GM10847 (cell line): ENCODE measurements around the gene GALNT1.

ENCODE experiments used
- POLR2A ChIP-seq: IDR thresholded peaks from 2 replicates; pipeline ENCODE4 v1.6.1; 2011; ENCODE audit not compliant: insufficient read length; ENCODE audit errors: extremely low read depth

Gene GALNT1

DNA sequence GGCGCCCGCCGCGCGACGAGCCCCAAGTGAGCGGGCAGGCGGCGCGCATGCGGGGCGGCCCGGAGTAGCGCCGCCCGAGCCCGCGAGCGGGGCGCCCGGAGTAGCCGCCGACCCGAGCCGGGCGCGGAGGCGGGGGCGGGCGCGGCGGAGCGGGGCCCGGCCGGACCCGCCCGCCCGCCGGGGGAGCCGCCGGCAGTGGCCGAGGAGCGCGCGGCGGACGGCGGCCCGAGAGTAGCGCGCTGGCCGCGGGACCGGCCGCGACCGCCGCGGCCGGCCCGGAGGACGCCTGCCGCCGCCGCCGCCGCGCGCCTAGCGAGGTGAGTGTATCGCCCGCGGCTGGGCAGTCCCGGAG lies at the start of gene GALNT1:
GALNT1 (plus strand) TSS at position 195 of the 352 bp plus-strand sequence. CDS start 72,923 bp downstream, outside the sequence.
- no peak for TF ChIP-seq POLR2A

DNA sequence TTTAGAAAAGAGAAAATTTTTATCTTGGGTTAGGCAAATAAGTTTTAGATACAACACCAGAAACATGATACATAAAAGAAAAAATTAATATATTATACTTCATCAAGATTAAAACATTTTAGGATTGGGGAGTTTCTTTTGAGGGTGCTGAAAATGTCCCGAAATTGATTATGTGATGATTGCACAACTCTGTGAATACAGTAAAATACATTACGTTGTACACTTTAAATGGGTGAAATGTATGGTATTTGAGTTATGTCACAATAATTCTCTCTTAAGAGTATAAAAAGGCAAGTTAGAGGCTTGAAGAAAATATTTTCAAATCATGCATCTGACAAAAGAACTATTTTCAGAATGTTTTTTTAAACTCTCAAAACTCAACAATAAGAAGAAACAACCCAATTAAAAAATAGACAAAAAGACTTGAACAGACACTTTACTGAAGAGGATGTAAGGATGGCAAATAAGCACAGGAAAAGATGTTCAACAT lies 47.6 kb upstream of the GALNT1 start:
- TF ChIP-seq POLR2A, result no peak

DNA sequence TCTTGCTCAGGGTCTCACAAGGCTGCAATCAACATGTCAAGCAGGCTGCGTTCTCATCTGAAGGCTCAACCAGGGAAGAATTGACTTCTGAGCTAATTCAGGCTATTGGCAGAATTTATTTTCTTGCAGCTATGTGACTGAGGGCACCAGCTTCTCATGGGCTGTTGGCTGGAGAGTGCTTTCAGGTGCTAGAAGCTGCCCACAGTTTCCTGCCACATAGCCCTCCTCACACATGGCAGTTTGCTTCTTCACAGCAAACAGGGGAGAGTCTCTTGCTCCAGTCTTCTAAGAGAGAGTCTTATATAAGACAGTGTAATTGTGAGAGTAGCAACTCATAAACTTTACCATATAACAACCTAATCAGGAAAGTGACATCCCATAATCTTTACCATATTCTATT lies 46.2 kb upstream of the GALNT1 start:
- no peak for TF ChIP-seq POLR2A

DNA sequence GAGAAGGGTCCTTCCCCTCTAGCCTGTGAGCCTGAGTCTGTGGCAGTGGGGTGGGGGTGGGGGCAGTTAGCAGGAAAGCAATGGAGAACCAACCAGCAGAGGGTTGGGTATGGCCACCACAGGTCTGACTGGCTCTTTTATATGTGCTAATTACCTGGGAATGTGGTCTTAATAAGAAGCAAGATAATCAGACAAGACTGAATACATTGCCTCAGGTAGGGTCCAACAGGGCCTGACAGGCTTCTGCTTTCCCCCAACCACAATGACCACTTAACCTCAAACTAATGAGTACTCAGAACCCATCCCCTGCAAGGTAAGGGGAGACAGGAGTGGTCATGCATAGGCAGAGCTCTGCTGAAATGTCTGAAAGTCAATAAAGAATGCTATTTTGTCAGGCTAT lies 39.2 kb upstream of the GALNT1 start:
- TF ChIP-seq POLR2A, result no peak

DNA sequence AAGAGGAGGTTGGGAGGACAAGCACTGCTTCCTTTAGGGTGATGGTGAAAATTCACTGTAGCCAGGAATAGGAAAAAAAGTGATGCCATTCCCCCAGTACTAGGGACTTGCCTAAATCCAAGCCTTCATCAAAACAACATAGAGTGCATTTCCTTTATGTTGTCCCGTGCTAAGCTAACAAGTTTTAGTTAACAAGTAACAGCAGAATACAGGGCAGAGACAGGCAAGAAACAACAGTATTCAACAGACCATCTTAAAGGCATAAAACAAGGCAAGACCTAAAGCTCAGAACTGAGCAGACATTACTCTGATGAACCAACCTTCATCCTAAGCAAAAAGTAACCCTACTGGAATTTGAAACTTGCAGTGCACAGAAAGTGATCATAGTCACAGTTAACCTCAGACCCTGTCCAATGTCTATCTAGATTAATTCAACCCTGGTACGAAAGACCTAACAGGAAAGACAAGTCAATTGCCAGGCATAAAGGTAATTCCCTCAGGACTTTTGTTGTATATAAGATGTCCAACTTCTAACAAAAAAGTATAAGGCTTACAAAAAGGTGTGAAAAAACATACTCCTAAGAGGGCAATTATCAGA lies 34.4 kb upstream of the GALNT1 start:
- no peak for TF ChIP-seq POLR2A

DNA sequence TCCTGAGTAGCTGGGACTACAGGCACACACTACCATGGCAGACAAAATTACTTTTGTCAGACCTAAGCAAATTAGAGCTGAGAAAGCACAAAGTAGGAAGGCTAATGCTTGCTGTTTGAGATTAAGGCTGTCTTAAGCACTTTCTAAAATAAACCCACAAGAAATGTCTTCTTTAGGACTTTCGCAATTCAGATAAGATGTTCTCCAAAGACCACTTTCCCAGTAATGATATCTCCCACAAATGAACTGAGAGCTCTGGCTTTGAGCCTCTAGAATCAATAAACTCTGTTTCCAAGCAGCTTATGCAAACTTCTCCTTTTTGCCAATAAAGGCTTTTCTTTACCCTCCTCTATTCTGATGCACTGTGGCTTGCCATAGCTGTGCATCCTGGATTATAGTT lies 32.0 kb upstream of the GALNT1 start:
- no peak for TF ChIP-seq POLR2A

DNA sequence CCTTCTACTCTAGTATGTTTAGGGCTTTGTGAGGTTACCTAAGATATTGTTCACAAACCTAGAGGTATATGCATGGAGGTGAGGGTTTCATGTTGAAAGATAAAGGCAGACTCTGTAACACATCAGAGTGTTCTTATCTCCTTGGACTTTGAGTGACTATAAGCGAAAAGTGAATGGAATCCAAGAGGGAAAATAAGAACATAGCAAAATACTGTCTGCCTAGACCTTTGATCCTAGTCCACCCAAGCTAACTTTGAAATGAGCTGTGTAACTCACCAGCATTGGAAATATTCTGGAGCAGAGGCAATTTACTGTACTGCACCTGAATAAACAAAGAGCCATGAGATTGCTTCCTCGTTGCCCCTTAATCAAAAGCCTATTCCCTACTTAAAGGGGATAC lies 28.2 kb upstream of the GALNT1 start:
- TF ChIP-seq POLR2A, result no peak

DNA sequence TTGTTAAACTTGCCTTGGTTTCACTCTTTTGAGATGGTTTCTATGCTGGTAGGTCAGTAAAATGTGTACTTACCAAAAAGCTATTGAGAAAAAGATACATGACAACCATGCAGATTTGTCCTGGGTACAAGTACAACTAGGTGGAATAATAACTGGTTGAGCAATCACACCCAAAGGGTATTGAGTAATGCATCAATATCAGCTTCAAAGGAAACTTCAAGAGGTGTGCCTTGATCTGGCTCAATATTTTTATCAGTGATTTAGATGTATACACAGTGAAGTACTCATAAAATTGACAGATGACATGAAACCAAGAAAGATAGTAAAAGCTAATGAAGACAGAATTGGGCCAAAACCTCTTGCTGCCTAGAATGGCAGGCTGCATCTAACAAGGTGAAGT lies 21.7 kb upstream of the GALNT1 start:
- no peak for TF ChIP-seq POLR2A

DNA sequence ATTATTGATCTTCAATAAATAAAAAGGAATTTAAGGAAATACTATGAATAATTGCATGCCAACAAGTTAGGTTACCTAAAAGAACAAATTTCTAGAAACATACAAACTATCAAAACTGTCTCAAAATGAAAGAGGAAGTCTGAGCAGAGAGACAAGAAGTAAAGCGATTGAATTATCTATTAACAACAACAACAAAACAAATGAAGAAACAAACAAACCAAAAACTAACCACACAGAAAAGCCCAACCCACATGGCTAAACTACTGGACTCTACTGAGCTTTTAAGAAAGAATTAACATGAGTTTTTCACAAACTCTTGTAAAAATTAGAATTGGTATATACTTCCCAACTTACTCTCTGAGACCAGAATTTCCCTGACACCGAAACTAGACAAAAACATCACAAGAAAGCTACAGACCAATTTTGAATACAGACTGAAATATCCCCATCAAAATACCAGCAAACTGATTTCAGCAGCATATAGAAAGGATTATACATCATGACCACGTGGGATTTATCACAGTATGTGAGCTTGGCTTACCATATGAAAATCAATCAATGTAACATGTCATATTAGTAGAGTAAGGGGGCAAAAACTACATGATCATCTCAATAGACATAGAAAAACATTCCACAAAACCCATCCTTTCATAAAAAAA lies 16.6 kb upstream of the GALNT1 start:
- no peak for TF ChIP-seq POLR2A

DNA sequence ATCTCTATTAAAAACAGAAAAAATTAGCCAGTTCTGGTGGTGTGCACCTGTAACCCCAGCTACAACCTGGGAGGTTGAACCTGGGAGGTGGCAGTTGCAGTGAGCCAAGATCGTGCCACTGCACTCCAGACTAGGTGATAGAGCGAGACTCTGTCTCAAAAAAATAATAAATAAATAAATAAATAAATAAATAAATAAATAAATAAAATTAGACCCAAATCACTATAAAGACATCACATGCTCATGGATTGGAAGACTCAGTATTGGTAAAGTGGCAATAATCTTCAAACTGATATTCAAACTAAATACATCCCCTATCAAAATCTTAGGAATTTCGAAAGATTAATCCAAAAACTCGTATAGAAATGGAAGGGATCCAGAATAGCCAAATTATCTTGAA lies 15.5 kb upstream of the GALNT1 start:
- no peak for TF ChIP-seq POLR2A

DNA sequence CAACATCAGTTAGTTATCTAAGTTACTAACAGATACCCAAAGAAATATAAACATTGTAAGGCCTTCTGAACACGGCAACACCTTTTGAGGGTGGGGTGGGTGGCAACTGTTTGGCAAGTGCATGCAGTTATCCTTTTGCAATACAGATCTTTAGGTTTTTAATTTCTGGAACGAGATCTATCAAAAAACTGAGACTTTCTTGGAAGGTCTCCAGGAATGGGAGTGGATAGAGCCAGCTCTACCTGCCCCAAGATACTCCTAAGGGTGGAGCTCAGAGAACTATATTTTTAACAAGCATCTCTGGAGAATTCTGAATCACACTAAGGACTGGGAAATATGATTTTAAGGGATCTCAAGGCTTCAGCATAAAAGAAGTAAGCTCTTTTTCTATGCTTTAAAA lies 11.4 kb upstream of the GALNT1 start:
- TF ChIP-seq POLR2A, result no peak

DNA sequence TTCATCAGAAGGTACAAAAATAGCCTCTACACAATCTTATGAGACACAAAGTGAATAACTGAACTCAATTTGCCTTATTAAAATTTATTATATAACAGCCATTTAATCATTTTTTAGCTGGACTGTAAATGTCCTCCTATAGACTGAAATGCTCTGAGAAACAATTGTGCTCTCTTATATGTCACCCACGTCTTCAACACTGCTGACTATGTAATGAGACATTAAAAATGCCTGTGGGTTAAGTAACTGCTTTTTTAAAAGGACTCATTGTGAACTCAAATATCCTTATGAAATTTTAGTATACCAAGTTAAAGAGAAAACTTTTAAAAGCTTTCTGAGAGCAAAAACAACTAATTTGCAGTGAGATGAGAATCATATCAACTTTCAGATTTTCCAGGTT lies 10.4 kb upstream of the GALNT1 start:
- no peak for TF ChIP-seq POLR2A

DNA sequence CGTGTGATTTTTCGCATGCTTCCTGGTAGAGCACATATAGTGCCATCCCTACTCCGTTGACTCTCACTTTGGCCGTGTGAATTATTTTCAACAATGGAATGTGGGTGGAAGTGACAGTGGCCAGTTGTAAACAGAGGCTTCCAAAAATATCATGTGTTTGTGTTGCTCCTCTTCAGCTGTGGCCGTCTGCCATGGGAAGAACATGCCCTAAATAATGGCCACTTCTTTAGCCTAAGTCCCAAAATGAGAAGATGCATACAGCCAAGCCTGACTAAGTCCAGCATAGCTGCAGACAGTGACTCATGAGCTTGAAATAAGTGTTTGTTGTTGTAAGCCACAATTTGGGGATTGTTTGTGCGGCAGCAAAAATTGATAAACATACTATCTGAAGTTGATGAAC lies 8.9 kb upstream of the GALNT1 start:
- no peak for TF ChIP-seq POLR2A

DNA sequence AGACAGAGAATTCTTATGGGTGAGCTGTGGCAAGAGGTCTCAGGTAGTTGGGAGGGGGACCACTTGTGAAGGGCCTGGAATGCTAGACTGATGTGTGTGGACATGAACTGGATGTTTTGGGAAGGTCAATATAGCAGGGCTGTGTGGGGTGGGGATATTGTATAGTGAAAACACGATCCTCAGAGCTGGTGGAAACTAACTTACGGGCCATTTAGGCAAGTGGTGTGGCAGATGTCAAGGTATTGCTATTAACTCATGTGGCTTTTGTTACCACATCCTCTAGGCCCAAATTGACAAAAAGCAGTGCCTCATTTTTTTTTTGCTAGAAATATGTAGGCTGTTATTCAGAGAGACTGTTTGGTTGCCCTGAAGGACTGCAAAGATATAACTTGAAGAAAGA lies 8.0 kb upstream of the GALNT1 start:
- no peak for TF ChIP-seq POLR2A

DNA sequence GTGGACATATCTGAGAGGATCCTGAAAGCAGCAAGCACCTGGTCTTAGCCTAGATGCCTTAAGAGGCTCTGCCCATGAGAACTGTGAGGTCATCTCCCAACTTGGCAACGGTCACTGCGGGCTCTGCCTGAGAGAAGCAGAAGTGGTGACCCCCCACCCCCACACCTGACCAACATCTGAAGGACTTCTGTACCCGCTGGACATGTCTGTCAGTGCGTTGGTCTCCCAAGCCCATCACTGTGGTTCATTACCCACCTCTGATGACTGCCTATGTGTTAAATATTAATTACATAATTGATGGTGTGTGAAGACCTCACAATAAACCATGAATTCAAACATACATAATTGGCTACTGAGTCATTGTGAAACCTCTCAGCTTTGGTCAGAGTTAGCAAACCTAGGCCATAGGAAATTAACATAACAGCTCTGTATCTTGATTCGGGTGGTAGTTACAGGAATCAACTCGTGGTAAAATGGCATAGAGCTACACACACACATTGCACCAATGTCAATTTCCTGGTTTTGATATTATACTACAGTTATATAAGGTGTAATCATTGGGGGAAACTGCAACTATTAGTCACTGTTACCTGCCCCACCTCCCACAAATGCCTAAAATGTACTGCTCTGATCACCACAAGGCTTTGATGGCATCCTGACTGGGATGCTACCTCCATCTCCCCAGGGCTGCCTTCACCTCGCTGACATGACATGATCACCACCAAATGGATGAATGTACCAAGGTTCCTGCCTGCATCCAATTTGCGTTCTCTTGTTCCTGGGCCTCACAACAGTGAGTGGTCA lies 4.3 kb upstream of the GALNT1 start:
- TF ChIP-seq POLR2A, result no peak

DNA sequence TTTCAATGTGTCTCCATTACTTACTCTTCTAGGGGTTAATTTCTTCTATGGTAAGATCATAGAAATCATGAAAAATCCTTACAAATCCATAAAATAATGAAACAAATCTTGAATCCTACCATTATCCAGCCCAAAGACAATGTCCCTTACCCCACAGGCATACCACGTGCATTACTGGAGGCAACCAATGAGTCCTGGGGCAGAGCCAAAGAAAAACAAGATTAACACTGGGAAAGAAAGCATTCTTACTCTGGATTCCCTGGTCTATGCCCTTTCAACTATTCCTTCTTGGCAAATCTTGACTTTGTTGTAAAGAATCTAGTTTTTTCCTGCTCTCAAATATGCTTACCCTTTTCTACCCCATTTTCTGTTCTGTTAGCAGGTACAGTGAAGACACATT lies 3.1 kb upstream of the GALNT1 start:
- TF ChIP-seq POLR2A, result no peak
